Endodermal cell (in vitro differentiated cells): Measurements from ENCODE around the gene SLC5A5. TPM values are rescaled to one million over a fixed set of nuclear protein-coding genes. Genes with fewer than 3 reads are reported as not detected.

Source experiments
- DNase-seq: peaks from one replicate; pipeline ENCODE4 v3.0.0-alpha.2; 2017
- H3K27ac ChIP-seq: 2 replicates; pipeline ENCODE4 v1.5.1; 2013; ENCODE audit warnings: mild to moderate bottlenecking, low read depth, low read length, moderate library complexity
- H3K27me3 ChIP-seq: 2 replicates; pipeline ENCODE4 v1.6.1; 2013; ENCODE audit warnings: mild to moderate bottlenecking, low read length, moderate library complexity; ENCODE audit not compliant: insufficient read depth, control insufficient read depth, poor library complexity, severe bottlenecking
- H3K36me3 ChIP-seq: 2 replicates; pipeline ENCODE4 v1.7.0; 2013; ENCODE audit warnings: mild to moderate bottlenecking, low read length, moderate library complexity; ENCODE audit not compliant: control insufficient read depth, insufficient read depth
- H3K4me1 ChIP-seq: one replicate; pipeline ENCODE4 v1.7.0; 2013; ENCODE audit warnings: low read length; ENCODE audit not compliant: control insufficient read depth, insufficient read depth
- H3K4me3 ChIP-seq: 2 replicates; pipeline ENCODE4 v1.5.1; 2013; ENCODE audit warnings: mild to moderate bottlenecking, low read length, moderate library complexity
- H3K9ac ChIP-seq: 2 replicates; pipeline ENCODE4 v1.6.1; 2013; ENCODE audit warnings: mild to moderate bottlenecking, low read length, moderate library complexity; ENCODE audit not compliant: poor library complexity, severe bottlenecking; ENCODE audit errors: extremely low read depth
- H3K9me3 ChIP-seq: 2 replicates; pipeline ENCODE4 v1.6.1; 2013; ENCODE audit warnings: mild to moderate bottlenecking, low read length, moderate library complexity; ENCODE audit not compliant: control insufficient read depth
- H3K27ac Mint-ChIP-seq: 2 replicates; pipeline ENCODE4 v1.8.0; 2020; ENCODE audit warnings: mixed read lengths
- H3K27me3 Mint-ChIP-seq: 2 replicates; pipeline ENCODE4 v1.8.0; 2021; ENCODE audit warnings: mild to moderate bottlenecking, mixed read lengths; ENCODE audit not compliant: insufficient read depth
- H3K36me3 Mint-ChIP-seq: 2 replicates; pipeline ENCODE4 v1.8.0; 2020; ENCODE audit warnings: low read depth, mixed read lengths
- H3K4me1 Mint-ChIP-seq: 2 replicates; pipeline ENCODE4 v1.8.0; 2020; ENCODE audit warnings: mixed read lengths
- H3K4me3 Mint-ChIP-seq: 2 replicates; pipeline ENCODE4 v1.8.0; 2020; ENCODE audit warnings: mild to moderate bottlenecking, moderate library complexity, mixed read lengths
- H3K9me3 Mint-ChIP-seq: 2 replicates; pipeline ENCODE4 v1.8.0; 2020; ENCODE audit warnings: mild to moderate bottlenecking, mixed read lengths
- CTCF ChIP-seq: fragments of 200-600 bp; sonication (generic); conservative IDR thresholded peaks from 2 replicates; pipeline ENCODE4 v1.5.0; 2021; ENCODE audit warnings: antibody characterized with exemption, mild to moderate bottlenecking
- WGBS, 2 experiments: methylation state at CpG; one replicate each; pipeline versions ENCODE4 v1.1.5 to v1.1.7; 2013; ENCODE audit warnings: missing lambda C conversion rate in 2 of 2, mixed read lengths in 1 of 2; ENCODE audit not compliant: insufficient coverage in 1 of 2, insufficient read length in 1 of 2; 5-methylcytosine and 5-hydroxymethylcytosine counted together
- total RNA-seq, 2 donors: library from RNA; stranded (reverse); fragmentation: NEBNext Ultra II Directional in 1 of 2; extraction: Animal tissue kit (Norgen Biotek cat#: 25700) in 1 of 2; gene quantifications; 2 replicates in 1 of 2; 3 replicates in 1 of 2; pipeline ENCODE4 v1.2.1, GENCODE V29; 2021

SLC5A5 gene
- total RNA-seq, 2 donors from 2014 or later: 0.15 TPM; not detected in 1

DNA sequence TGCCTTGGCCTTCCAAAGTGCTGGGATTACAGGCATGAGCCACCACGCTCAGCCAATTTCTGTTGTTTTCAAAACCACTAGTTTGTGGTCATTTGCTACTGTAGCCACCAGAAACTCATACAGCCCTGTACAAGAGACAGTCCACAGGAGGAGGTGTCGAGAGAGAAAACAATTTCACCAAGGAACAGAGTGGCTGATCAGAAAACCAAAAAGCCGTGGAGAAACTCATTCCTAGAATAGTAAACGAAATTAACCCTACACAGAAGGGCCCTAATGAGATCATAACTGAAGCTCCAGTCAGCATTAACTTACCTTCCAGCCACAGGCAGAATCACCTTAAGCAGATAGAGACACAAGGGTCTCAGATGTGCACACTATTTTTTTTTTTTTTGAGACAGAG, 57.3 kb downstream of the SLC5A5 start:
- WGBS, 2 experiments: 87 to 95% methylated on average over 3 to 4 of the region's 4 CpGs
- H3K4me1 Mint-ChIP-seq: peaks cover 6% of the 10 kb centered on the region
- no peak overlapping the region for H3K4me3 Mint-ChIP-seq
- Histone ChIP-seq H3K27me3 (no peaks in the 10 kb centered on the region), H3K4me1 (no peaks in the 10 kb centered on the region), H3K9me3 (no peaks in the 10 kb centered on the region), H3K36me3 (no peaks in the 10 kb centered on the region), H3K4me3 (no peak overlapping the region), H3K27ac (no peak overlapping the region), H3K9ac (no peak overlapping the region)
- TF ChIP-seq CTCF: no peak
- no peaks in the 10 kb centered on the region for H3K9me3 Mint-ChIP-seq
- H3K27me3 Mint-ChIP-seq: peaks cover 8% of the 10 kb centered on the region
- H3K36me3 Mint-ChIP-seq: no peaks in the 10 kb centered on the region
- DNase-seq: no peak
- H3K27ac Mint-ChIP-seq: no peak overlapping the region

DNA sequence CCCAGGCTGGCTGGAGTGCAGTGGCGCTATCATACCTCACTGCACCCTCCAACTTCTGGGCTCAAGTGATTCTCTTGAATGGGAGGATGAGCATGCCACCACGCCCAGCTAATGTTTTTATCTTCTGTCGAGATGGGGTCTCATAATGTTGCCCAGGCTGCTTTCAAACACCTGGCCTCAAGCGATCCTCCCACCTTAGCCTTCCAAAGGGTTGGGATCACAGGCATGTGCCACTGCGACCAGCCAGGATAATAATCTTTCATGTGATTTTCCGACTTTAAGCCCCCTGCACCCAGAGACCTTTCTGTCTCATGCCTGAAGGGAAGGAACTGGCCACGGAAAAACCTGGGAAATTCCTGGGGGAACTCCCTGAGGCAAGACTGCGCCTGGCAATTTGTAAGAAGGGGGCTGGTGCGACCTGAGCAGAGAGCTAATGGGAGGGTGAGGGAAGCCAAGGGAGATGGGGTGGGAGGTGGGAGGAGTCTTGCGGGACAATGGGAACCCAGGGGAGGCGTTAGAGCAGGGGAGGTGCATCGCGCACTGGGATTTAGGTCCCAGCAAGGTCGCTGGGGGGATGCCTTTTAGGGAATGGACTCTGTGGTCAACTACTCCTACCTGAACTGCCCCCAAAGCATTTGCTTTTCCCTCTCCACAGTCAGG, 59.9 kb downstream of the SLC5A5 start:
- Histone ChIP-seq H3K9me3 (no peaks in the 10 kb centered on the region), H3K4me1 (no peaks in the 10 kb centered on the region), H3K27me3 (no peaks in the 10 kb centered on the region), H3K36me3 (no peaks in the 10 kb centered on the region), H3K27ac (no peak overlapping the region), H3K4me3 (peak overlapping the region; percentile 92), H3K9ac (no peak overlapping the region)
- TF ChIP-seq CTCF: no peak
- Mint-ChIP-seq H3K4me1 (peaks cover 6% of the 10 kb centered on the region), H3K36me3 (peaks cover 9% of the 10 kb centered on the region), H3K4me3 (peak overlapping the region; percentile 87), H3K9me3 (no peaks in the 10 kb centered on the region), H3K27ac (peak overlapping the region; percentile 87), H3K27me3 (peaks cover 5% of the 10 kb centered on the region)
- WGBS, 2 experiments: 29 to 44% methylated on average over 8 to 14 of the region's 14 CpGs
- peak; percentile 93 for DNase-seq

GRCh38 chr19:17932485-17933338, 61.0 kb downstream of the SLC5A5 start, which contains the start of gene CCDC124:
Gene CCDC124, plus strand, starts transcription at chr19:17933015. Its CDS starts 3,406 bp downstream, at chr19:17936421.
- Histone ChIP-seq H3K27me3 (no peaks in the 10 kb centered on the region), H3K27ac (peak within 1 kb of the TSS; percentile 93), H3K9me3 (no peaks in the 10 kb centered on the region), H3K9ac (peak within 1 kb of the TSS; percentile 84), H3K4me3 (peak within 1 kb of the TSS; percentile 92), H3K36me3 (no peaks in the 10 kb centered on the region), H3K4me1 (no peaks in the 10 kb centered on the region)
- WGBS, 2 experiments: 0% methylated on average over 12 to 64 of the region's 64 CpGs
- peak; percentile 98 for TF ChIP-seq CTCF
- Mint-ChIP-seq H3K4me1 (peaks cover 6% of the 10 kb centered on the region), H3K36me3 (peaks cover 13% of the 10 kb centered on the region), H3K9me3 (no peaks in the 10 kb centered on the region), H3K27ac (peak within 1 kb of the TSS; percentile 99), H3K4me3 (peak within 1 kb of the TSS; percentile 87), H3K27me3 (peaks cover 3% of the 10 kb centered on the region)
- peak; percentile 97 for DNase-seq
